Measurements from ENCODE around the gene CNIH2. TPM values are rescaled to one million over a fixed set of nuclear protein-coding genes. Genes with fewer than 3 reads are reported as not detected.

CNIH2 gene
- polyA plus RNA-seq, 1 donor from 2014 or later, result 47.9 TPM

GRCh38 chr11:66297610-66298009 is 19.6 kb downstream of the CNIH2 start:
- Histone ChIP-seq H3K36me3 (ENCODE audit: insufficient read depth, low read length) (no peaks in the 10 kb centered on the region), H3K9me2 (ENCODE audit: insufficient read depth, low read length) (no peaks in the 10 kb centered on the region), H3F3A (ENCODE audit: insufficient read depth, low read length, poor library complexity, severe bottlenecking) (no peaks in the 10 kb centered on the region), H3K27me3 (ENCODE audit: insufficient read depth, low read depth, low read length) (peaks cover 8% of the 10 kb centered on the region), H3K4me2 (ENCODE audit: low read length) (no peak overlapping the region), H3K79me2 (replicated peaks; ENCODE audit: insufficient read depth, low read length) (no peaks in the 10 kb centered on the region), H3K9ac (ENCODE audit: low read length) (no peak overlapping the region), H4K20me1 (ENCODE audit: insufficient read depth) (no peaks in the 10 kb centered on the region), H2AFZ (ENCODE audit: low read depth, low read length) (no peak overlapping the region), H3K9me3 (ENCODE audit: low read length) (no peaks in the 10 kb centered on the region), H3K27ac (ENCODE audit: low read length) (no peak overlapping the region), H3K4me3 (ENCODE audit: low read length) (no peak overlapping the region)
- TF ChIP-seq EP300 (conservative IDR thresholded peaks at IDR 0.05; ENCODE audit: poor library complexity, severe bottlenecking) (no peak), REST (IDR thresholded peaks at IDR 0.05; ENCODE audit: borderline replicate concordance) (no peak), MXI1 (conservative IDR thresholded peaks at IDR 0.05; ENCODE audit: poor library complexity, severe bottlenecking) (no peak), TAF1 (IDR thresholded peaks at IDR 0.05; ENCODE audit: low read depth) (no peak), EZH2 (IDR thresholded peaks at IDR 0.05; ENCODE audit: borderline replicate concordance, insufficient read depth, low read length, poor library complexity, severe bottlenecking) (no peak), SMC3 (conservative IDR thresholded peaks at IDR 0.05; ENCODE audit: poor library complexity) (no peak), RAD21 (conservative IDR thresholded peaks at IDR 0.05) (no peak), POLR2AphosphoS5 (IDR thresholded peaks at IDR 0.05) (no peak), CTCF (IDR thresholded peaks at IDR 0.05; ENCODE audit: poor library complexity, severe bottlenecking) (no peak)

GRCh38 chr11:66299186-66299585 is 21.2 kb downstream of the CNIH2 start:
- Histone ChIP-seq H3K9me2 (ENCODE audit: insufficient read depth, low read length) (no peaks in the 10 kb centered on the region), H3K27ac (ENCODE audit: low read length) (no peak overlapping the region)
- TF ChIP-seq TAF1 (IDR thresholded peaks at IDR 0.05; ENCODE audit: low read depth) (no peak), SMC3 (conservative IDR thresholded peaks at IDR 0.05; ENCODE audit: poor library complexity) (no peak), MXI1 (conservative IDR thresholded peaks at IDR 0.05; ENCODE audit: poor library complexity, severe bottlenecking) (no peak), RAD21 (conservative IDR thresholded peaks at IDR 0.05) (no peak), CTCF (IDR thresholded peaks at IDR 0.05; ENCODE audit: poor library complexity, severe bottlenecking) (no peak)

More at GRCh38 chr11:66299186-66299585, 21.2 kb downstream of the CNIH2 start:
- Histone ChIP-seq H3K36me3 (ENCODE audit: insufficient read depth, low read length) (no peaks in the 10 kb centered on the region), H2AFZ (ENCODE audit: low read depth, low read length) (no peak overlapping the region), H3K9me3 (ENCODE audit: low read length) (no peaks in the 10 kb centered on the region), H3K27me3 (ENCODE audit: insufficient read depth, low read depth, low read length) (no peaks in the 10 kb centered on the region), H3K9ac (ENCODE audit: low read length) (no peak overlapping the region), H3K4me2 (ENCODE audit: low read length) (no peak overlapping the region), H4K20me1 (ENCODE audit: insufficient read depth) (no peaks in the 10 kb centered on the region), H3K79me2 (replicated peaks; ENCODE audit: insufficient read depth, low read length) (no peaks in the 10 kb centered on the region), H3K4me3 (ENCODE audit: low read length) (no peak overlapping the region), H3F3A (ENCODE audit: insufficient read depth, low read length, poor library complexity, severe bottlenecking) (no peaks in the 10 kb centered on the region)

Data from neural cell (in vitro differentiated cells).